NK-92 treated with Interleukin-12 subunit alpha and Interleukin-12 subunit beta, amount 100 ng/mL, for 24 hours (cell line): ENCODE data around the gene GPR55.
"Not testable (repeated sequence)": the region's sequence is repeated elsewhere in the genome, so short reads cannot be mapped to it uniquely, and the experiment has no call there.

Experiments used
- DNase-seq: peaks from one replicate; lab custom pipeline; 2025; lab: John Stamatoyannopoulos, UW

Gene GPR55

GRCh38 chr2:230950874-230951339, 25.9 kb upstream of the GPR55 start:
- DNase-seq = no peak

DNA sequence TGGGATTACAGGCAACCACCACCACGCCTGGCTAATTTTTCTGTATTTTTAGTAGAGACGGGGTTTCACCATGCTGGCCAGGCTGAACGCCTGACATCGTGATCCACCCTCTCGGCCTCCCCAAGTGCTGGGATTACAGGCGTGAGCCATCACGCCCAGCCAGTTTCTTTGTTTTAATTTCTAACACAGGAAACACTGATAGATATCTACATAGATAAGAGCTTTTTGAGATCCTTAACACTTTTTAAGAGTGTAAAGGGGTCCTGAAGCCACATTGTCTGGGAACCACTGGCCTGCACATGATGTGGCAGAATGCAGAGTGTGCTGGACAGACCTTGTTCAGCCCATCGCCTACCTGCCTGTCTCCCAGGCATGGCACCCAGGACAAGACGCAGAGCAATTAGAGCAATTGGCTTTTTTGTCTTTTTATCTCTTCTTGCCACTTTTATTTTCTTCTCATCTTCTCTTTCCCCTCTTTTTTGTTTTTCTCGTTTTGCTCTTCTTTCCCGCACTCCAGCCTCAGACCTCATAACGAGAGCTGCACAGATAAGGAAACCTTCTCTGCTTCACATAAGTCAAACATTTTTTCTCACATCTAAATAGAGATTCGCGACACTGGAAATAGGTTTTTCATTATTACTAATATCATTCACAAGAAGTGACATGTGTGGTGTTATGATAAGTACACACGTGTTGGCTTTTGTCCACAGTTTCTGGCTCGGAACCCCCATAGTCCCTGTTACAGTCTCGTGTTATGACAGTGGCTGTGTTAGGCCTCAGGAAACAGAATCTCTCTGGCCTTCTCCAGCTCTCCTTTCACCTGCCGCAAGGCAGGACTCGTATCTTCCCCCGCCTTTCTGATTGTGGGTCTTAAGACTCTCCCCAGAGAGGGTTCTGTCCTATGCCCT, 25.2 kb upstream of the GPR55 start:
- no peak for DNase-seq

GRCh38 chr2:230947908-230948365, 22.9 kb upstream of the GPR55 start:
- DNase-seq = no peak

DNA sequence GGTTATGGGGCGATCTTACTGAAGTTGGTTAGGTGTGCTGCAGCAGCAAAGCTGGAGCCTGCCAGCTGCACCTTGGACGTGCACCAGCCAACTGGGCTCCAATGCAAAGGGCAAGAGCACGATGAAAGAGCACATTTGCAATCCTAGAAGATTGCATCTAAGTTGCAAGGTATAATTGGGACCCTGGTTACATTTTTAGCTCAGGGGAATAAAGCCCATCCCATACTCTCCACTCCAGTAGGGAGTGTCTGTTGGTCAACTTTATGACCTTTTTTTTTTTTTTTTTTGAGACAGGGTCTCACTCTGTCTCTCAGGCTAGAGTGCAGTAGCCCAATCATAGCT, 22.2 kb upstream of the GPR55 start:
- DNase-seq = no peak

DNA sequence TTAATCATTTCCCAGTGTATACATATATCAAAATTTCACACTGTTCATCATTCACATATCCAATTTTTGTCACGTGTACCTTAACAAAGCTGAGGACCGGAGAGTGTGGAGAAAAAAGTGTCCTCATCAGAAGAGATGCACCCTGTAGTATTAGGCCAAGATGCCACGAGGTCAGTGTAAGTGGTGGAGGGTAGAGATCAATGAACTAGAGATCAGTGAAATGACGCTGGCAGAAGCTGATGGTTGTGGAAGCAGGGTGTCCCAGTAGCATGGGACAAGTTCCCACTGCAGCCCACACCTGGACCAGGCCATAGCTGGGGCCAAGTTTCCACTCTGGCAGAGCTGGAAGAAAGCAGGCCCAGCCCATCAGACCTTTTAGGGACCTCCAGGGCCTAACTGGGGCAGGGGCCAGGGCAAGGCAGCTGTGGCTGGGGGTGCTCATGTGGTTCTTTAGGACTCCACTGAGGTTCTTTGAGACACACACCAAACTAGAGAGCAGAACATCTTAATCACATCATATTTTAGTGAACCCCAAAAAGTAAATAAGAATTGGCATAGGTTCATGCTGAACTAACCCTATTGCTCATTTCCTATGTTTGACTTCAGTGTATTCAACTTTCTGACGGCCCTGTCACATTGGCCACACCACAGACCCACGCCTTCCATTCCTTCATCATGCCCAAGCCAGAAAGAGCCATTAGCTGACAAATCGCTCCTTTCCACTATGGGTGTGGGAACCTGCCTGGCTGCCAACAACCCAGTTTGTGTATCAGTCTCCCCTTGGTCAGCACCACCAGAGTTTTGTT, 21.6 kb upstream of the GPR55 start:
- no peak for DNase-seq

DNA sequence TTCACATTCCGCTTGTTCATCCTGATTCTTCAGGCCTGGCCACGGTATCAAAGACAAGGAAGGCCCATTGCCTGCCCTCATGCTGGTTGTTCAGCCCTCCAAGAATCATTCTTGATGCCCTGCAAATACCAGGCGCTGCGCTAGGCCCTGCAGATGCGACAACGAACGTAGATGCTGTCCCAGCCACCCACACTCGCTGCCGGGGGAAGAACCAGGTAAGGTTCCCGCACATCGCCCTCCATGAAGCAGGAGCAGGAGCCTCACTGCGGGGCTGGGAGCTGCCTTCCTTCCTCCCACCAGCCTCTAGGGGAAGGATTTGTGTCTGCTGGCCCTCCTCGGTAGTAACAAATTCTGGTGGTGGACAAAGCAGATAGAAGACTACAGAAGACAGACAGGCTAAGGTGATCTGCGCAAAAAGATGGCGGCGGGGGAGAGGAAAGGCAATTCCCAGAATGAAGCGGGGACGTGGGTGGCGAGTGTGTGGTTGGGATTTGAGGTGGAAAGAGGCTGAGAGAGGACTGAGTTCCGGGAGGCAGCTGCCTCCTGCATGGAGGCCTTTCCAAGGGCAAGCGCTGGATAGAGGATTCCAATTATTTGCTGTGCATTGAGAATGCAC, 19.8 kb upstream of the GPR55 start:
- DNase-seq = no peak

GRCh38 chr2:230944123-230944653, 19.1 kb upstream of the GPR55 start:
- no peak for DNase-seq

GRCh38 chr2:230942920-230943896, 18.2 kb upstream of the GPR55 start:
- no peak for DNase-seq

- no peak for DNase-seq
Measured at GRCh38 chr2:230942371-230942770, 17.3 kb upstream of the GPR55 start.

GRCh38 chr2:230941202-230942180, 16.4 kb upstream of the GPR55 start:
- DNase-seq = no peak

DNA sequence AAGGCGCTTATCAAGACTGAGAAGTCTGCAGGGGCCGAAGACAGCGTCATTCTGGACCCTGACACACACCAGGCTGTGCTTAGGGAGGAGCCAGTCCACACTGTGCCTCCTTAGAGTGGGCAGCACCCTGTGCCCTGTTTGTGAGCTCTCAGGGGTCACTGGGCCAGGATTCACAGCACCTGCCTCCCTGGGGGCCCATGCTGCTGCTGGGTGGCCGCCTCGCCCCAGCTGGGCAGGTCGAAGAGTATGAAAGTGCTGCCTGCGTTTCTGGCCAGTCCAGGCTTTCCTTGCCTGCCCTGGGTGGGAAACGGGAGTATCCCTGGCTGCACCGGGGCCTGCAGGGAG, 15.4 kb upstream of the GPR55 start:
- DNase-seq = no peak

DNA sequence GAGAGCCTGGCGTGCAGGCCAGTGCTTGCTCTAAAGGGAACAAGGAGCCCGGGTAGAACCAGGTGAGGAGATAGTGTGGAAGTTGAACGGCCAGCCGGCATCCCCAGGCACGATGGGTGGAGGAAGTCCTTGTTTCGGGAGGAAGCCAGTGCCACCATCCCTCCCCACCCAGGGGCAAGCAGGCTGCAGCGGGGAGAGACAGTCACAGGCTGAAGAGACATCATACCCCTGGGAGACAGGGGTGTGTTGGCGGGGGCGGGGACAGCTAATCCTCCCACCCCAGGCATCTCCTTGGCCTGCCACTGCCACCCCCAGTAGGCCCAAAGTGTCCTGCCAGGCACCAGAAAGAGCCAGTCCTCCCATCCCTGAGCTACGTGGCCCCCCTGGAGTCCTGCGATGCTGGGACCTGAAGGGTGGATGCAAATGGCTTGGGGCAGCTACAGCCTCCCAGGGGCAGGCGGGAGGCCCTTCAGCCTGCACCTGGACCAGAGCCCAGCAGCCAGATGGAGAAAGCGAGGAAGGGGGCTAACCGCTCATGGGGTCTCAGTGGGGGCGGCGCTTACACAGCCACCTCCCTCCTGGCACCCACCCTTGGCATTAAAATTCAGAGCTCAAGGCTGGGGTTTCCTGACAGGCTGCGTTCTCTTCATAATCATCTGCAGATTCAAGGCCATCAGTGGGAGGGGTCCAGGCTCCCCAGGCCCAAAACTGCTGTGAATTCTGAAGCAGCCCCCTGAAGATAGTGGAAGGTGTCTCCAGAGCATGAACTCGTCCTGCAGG, 14.8 kb upstream of the GPR55 start:
- DNase-seq = no peak

GRCh38 chr2:230939066-230939591, 14.1 kb upstream of the GPR55 start:
- DNase-seq = no peak

DNA sequence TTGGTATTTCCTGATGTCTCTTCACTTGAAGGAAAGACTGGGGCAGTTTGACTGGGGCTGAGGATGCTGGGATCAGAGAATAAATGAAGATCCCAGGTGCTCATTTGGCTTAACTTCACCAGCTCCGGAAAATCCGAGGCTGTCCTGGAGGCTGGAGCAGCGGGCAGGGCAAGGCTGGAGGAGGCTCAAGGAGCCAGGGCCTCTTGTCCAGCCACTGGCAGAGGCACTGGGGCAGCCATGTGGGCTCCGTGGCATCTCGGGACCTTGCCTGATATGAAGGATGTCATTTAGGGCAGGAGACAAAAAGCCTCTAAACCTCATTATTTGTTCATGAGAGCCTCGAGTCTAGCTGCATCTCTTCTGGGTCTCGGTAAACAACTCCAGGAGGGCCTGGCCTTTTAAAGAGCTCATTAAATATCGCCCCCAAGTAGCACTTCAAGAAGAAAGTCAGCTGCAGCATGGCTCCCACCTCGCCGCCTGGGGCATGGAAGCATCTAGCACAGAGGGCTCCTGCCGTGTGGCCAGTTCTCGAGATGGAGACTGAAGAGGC, 13.5 kb upstream of the GPR55 start:
- no peak for DNase-seq

DNA sequence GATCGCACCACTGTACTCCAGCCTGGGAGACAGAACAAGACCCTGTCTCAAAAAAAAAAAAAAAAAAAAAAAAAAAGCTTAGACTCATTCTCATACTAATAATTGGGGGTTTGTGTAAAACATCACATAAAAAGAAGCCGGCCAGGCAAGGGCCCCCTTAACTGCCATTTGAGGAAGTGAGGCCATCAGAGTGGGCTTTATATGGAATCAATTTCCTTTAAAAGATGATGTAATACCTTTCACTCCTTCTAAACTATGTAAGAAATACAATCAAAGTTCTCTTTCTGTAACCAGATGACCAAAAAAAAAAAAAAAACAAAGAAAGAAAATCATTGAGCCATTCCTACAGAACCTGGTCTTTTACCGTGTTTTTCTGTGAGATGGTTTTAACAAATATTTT, 13.1 kb upstream of the GPR55 start:
- DNase-seq = no peak

DNA sequence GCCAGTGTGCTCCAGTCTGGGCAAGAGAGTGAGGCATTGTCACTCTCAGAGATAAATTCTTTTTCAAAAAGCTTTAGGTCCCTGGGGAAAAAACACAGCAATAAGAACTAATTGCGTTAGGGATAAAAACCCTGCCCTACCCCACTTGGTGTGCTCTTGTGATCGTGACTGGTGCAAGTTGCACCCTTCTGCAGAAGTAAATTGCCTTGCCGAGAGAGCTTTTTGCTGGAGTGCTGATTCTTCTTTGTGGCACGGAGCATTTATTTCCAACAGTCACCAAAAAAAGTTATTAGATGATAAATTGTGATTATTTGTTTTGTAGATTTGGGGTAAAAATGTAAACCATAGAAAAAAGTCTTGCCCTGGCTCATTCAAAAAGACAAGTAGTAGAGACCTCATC, 12.3 kb upstream of the GPR55 start:
- no peak for DNase-seq

DNA sequence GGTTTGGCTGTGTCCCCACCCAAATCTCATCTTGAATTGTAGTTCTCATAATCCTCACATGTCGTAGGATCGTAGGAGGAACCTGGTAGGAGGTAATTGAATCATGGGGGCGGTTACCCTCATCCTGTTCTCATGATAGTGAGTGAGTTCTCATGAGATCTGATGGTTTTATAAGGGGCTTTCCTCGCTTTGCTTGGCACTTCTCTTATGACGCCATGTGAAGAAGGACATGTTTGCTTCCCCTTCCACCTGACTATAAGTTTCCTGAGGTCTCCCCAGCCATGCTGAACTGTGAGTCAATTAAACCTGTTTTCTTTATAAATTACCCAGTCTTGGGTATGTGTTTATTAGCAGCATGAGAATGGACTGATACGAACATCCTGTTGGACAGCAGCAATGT, 11.2 kb upstream of the GPR55 start:
- not testable (repeated sequence) for DNase-seq

GRCh38 chr2:230935130-230935430, 10.0 kb upstream of the GPR55 start:
- DNase-seq = no peak
